GM18508 (cell line): Measurements from ENCODE around the gene ZIC4.

Experiments used
- ATAC-seq: cut with Tn5 transposase; IDR thresholded peaks from one replicate; pipeline ENCODE4 v1.9.1; 2021; ENCODE audit warnings: moderate number of reproducible peaks; ENCODE audit not compliant: insufficient read depth, unreplicated experiment

ZIC4 gene

GRCh38 chr3:147418808-147419701 is 12.7 kb upstream of the ZIC4 start:
- ATAC-seq, result no peak

GRCh38 chr3:147418371-147418781 is 12.0 kb upstream of the ZIC4 start:
- no peak for ATAC-seq

- ATAC-seq, result no peak
These were observed 11.4 kb upstream of the ZIC4 start for GRCh38 chr3:147417551-147418295.

GRCh38 chr3:147416931-147417330 is 10.6 kb upstream of the ZIC4 start:
- no peak for ATAC-seq

- no peak for ATAC-seq
These were observed 9.5 kb upstream of the ZIC4 start for GRCh38 chr3:147415874-147416273.

GRCh38 chr3:147415286-147415685 is 8.9 kb upstream of the ZIC4 start:
- no peak for ATAC-seq

- no peak for ATAC-seq
These were observed 8.2 kb upstream of the ZIC4 start for GRCh38 chr3:147414390-147415138.

- ATAC-seq, result no peak
These were observed 7.5 kb upstream of the ZIC4 start for GRCh38 chr3:147413686-147414389.

GRCh38 chr3:147412917-147413685 is 6.8 kb upstream of the ZIC4 start:
- ATAC-seq, result no peak

GRCh38 chr3:147412261-147412916 is 6.0 kb upstream of the ZIC4 start:
- ATAC-seq, result no peak

GRCh38 chr3:147411815-147412241 is 5.5 kb upstream of the ZIC4 start:
- no peak for ATAC-seq

GRCh38 chr3:147411238-147411814 is 5.0 kb upstream of the ZIC4 start:
- no peak for ATAC-seq

- no peak for ATAC-seq
These were observed 4.3 kb upstream of the ZIC4 start for GRCh38 chr3:147410526-147411237.

GRCh38 chr3:147410116-147410525 is 3.8 kb upstream of the ZIC4 start:
- ATAC-seq, result no peak

- ATAC-seq, result no peak
These were observed 3.1 kb upstream of the ZIC4 start, which contains the start of gene ZIC1 for GRCh38 chr3:147409143-147410115. ZIC1 (plus strand) TSS chr3:147409365; CDS start chr3:147410113, 748 bp downstream.

GRCh38 chr3:147408188-147409100 is 2.1 kb upstream of the ZIC4 start:
- ATAC-seq, result no peak
